ENCODE data around the gene GPR161. TPM values are rescaled to one million over a fixed set of nuclear protein-coding genes. Genes with fewer than 3 reads are reported as not detected.

The GPR161 gene
- total and polyA plus RNA-seq, 8 donors, result 1.1 to 8.1 (median 4.2) TPM

DNA sequence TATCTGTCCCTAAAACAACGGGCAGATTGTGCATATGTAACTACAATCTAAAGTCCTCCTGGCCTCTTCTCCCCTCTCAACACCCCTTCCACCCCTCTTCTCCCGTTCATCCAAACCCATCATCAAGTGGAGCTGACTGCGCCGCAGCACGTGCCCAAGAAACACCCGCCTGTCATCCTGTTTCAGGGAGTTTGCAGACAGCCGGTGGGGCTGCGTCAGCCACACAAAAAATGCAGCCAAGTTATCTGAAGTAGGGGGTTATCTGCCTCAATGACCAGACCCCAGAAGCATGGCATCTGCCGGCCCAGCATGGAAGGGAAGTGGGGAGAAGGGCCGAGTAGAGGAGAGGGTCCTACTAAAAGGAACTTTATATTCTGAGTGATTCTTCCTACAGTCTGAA lies 49.0 kb downstream of the GPR161 start:
- H3K4me3 ChIP-seq, result no peak overlapping the region
- intact Hi-C loops (cut with DNase I; ENCODE audit: low total_unique reads), result no loop called here
- TF ChIP-seq POLR2AphosphoS5 (IDR thresholded peaks at IDR 0.05) (no peak), POLR2A (IDR thresholded peaks at IDR 0.05) (no peak), EP300 (IDR thresholded peaks at IDR 0.05) (no peak)
- TF ChIP-seq, protein P1, sequence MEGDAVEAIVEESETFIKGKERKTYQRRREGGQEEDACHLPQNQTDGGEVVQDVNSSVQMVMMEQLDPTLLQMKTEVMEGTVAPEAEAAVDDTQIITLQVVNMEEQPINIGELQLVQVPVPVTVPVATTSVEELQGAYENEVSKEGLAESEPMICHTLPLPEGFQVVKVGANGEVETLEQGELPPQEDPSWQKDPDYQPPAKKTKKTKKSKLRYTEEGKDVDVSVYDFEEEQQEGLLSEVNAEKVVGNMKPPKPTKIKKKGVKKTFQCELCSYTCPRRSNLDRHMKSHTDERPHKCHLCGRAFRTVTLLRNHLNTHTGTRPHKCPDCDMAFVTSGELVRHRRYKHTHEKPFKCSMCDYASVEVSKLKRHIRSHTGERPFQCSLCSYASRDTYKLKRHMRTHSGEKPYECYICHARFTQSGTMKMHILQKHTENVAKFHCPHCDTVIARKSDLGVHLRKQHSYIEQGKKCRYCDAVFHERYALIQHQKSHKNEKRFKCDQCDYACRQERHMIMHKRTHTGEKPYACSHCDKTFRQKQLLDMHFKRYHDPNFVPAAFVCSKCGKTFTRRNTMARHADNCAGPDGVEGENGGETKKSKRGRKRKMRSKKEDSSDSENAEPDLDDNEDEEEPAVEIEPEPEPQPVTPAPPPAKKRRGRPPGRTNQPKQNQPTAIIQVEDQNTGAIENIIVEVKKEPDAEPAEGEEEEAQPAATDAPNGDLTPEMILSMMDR (IDR thresholded peaks at IDR 0.05), result no peak
- H3K36me3 ChIP-seq, result peaks cover 0 to 18% (median 5%) of the 10 kb centered on the region in 4 donors
- no peak for DNase-seq
- no peak overlapping the region for H3K27ac ChIP-seq
- peaks cover 0 to 29% (median 11%) of the 10 kb centered on the region in 4 donors for H3K4me1 ChIP-seq
- WGBS, 5 donors, result 88 to 94% (median 93%) methylated on average over 10 of the region's 10 CpGs
- no peaks in the 10 kb centered on the region for H3K9me3 ChIP-seq
- no peaks in the 10 kb centered on the region for H3K27me3 ChIP-seq

DNA sequence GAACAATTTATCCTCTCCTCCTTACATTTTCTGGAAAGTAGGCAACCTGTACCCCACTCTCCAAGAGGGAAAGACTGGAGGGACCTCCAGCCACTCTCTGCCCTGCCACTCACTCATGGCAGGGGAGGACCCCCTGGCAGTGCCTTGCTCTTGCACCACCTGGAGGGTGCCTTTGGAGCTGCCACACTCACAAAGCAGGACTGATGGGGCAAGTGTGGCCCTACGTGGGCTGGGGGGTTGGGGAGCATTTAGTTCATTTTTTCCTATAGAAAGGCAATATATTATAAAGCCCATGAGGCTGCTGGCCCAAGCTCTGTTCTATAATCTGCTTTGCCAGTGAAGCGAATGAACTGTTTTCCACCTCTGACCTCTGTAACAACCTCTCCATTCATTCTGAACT lies 50.3 kb downstream of the GPR161 start:
- intact Hi-C loops (cut with DNase I; ENCODE audit: low total_unique reads), result no loop called here
- H3K4me1 ChIP-seq, result peaks cover 0 to 35% (median 17%) of the 10 kb centered on the region in 4 donors
- no peaks in the 10 kb centered on the region for H3K27me3 ChIP-seq
- 69 to 80% (median 74%) methylated on average over 2 of the region's 2 CpGs for WGBS, 5 donors
- TF ChIP-seq EP300 (IDR thresholded peaks at IDR 0.05), result no peak
- TF ChIP-seq POLR2AphosphoS5 (IDR thresholded peaks at IDR 0.05), result no peak
- TF ChIP-seq POLR2A (IDR thresholded peaks at IDR 0.05), result no peak
- TF ChIP-seq, protein P1 (IDR thresholded peaks at IDR 0.05), result no peak
- no peak for DNase-seq
- no peak overlapping the region for H3K4me3 ChIP-seq
- no peaks in the 10 kb centered on the region for H3K9me3 ChIP-seq
- H3K36me3 ChIP-seq, result peaks cover 0 to 18% (median 5%) of the 10 kb centered on the region in 4 donors
- no peak overlapping the region for H3K27ac ChIP-seq

DNA sequence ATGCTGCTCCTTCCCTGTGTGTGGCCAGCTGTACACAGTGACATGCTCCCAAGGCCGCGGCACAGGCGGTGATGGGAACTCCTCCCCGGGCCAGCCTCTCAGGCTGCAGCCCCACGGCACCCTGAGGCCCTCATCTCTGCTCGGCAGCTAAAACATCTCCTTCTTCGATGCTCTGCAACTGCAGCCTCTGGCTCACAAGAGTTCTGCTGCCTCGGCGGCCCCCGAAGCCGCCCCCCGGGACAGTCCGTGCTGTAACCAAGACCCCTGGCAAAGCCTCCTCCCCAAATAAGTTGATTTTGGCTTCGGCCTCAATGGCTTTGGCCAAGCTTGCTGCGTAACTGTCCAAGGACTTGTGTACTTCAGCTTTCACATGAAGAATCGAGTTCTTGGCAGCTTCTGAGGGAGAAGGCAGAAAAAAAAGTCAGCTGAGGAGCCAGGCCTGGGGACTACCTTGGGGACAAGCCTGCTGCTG lies 51.3 kb downstream of the GPR161 start:
- Histone ChIP-seq H3K27ac (peak overlapping the region in 3 of 5 donors; percentile 42 to 64 (median 64)), H3K27me3 (no peaks in the 10 kb centered on the region), H3K4me1 (peaks cover 0 to 35% (median 18%) of the 10 kb centered on the region in 4 donors), H3K4me3 (no peak overlapping the region), H3K9me3 (no peaks in the 10 kb centered on the region), H3K36me3 (peaks cover 0 to 15% (median 5%) of the 10 kb centered on the region in 4 donors)
- DNase-seq, result peak in 1 of 2 donors; percentile 67
- 56 to 82% (median 76%) methylated on average over 10 to 16 of the region's 16 CpGs for WGBS, 5 donors
- TF ChIP-seq POLR2AphosphoS5 (IDR thresholded peaks at IDR 0.05) (no peak), POLR2A (IDR thresholded peaks at IDR 0.05) (no peak)
- intact Hi-C loops (cut with DNase I; ENCODE audit: low total_unique reads), result no loop called here

DNA sequence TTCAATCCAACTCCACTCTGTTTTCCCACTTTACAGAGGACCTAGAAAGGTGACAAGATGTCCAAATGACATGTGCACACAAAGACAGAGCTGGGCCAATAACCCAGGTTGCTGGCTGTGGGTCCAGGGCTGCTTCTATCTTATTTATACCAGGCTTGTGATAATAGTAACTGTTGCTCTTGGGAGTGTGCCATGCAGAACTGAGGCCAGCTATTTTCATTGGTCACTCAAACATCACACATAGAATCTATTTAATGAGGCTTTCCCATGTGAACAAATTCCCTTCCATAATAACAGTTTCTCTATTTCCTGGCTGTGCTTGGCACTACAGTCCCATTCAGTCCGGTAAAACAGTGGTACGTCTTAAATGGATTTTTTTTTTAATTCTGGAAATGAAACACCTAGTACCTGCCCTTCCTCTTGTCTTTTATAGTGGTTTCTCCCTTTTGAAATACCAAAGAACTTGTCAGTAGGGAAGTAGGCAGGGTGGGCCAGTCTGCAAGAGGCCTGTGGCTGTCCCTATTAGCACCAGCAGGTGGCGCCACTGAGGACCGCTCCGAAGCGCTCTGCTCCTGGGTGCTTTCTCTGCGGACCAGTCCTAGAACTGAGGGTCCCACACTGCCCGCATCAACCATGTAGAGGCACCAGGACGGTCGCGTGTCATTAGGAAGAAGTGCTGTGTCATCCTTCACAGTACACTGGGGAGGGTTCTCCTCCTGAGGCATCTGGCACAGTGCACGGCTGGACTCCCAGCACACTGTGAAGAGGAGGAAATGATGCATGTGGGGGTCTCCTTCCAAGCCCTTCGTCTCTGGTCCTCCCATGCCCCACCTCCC lies 52.1 kb downstream of the GPR161 start:
- TF ChIP-seq, protein P1 (IDR thresholded peaks at IDR 0.05), result peak in 5 of 7 experiments; percentile 18 to 85 (median 76)
- TF ChIP-seq POLR2A (IDR thresholded peaks at IDR 0.05), result no peak
- Histone ChIP-seq H3K36me3 (peaks cover 0 to 7% (median 2%) of the 10 kb centered on the region in 4 donors), H3K9me3 (no peaks in the 10 kb centered on the region), H3K4me1 (peaks cover 0 to 35% (median 19%) of the 10 kb centered on the region in 4 donors), H3K27me3 (no peaks in the 10 kb centered on the region), H3K4me3 (no peak overlapping the region), H3K27ac (peak overlapping the region in 4 of 5 donors; percentile 31 to 64 (median 53))
- 27 to 54% (median 47%) methylated on average over 12 to 13 of the region's 13 CpGs for WGBS, 5 donors
- DNase-seq, result peak; percentile 49 to 81
- intact Hi-C loops (cut with DNase I; ENCODE audit: low total_unique reads), result no loop called here
